Lower lobe of right lung (tissue), 2 donors: ENCODE results near the gene ADAP1. TPM values are rescaled to one million over a fixed set of nuclear protein-coding genes. Genes with fewer than 3 reads are reported as not detected.
A peak's percentile ranks its signal among the peaks of the same experiment; 100 is the strongest.

ENCODE experiments used
- ATAC-seq, 2 donors: fragments of 200-7000 bp; cut with Tn5 transposase; one replicate each; pipeline ENCODE4 v1.9.1; 2020 to 2022; ENCODE audit warnings: mild to moderate bottlenecking in 2 of 2, moderate library complexity in 2 of 2
- DNase-seq: peaks from one replicate; pipeline ENCODE4 v3.0.0-alpha.2; 2020
- H3K27ac ChIP-seq: fragments of 200-600 bp; one replicate; pipeline ENCODE4 v1.8.0; 2022
- H3K27me3 ChIP-seq: fragments of 200-600 bp; one replicate; pipeline ENCODE4 v1.8.0; 2022; ENCODE audit warnings: low read depth
- H3K36me3 ChIP-seq: fragments of 200-600 bp; one replicate; pipeline ENCODE4 v1.8.0; 2022; ENCODE audit warnings: mild to moderate bottlenecking
- H3K4me1 ChIP-seq: fragments of 200-600 bp; one replicate; pipeline ENCODE4 v1.8.0; 2022
- H3K4me3 ChIP-seq: fragments of 200-600 bp; one replicate; pipeline ENCODE4 v1.8.0; 2022; ENCODE audit warnings: mild to moderate bottlenecking
- H3K9me3 ChIP-seq: fragments of 200-600 bp; one replicate; pipeline ENCODE4 v1.8.0; 2022
- intact Hi-C: fragments of 100-400 bp; cut with DNase I; formaldehyde crosslinking; loops from one replicate; pipeline ENCODE4 v1.11.0; 2022
- total RNA-seq: library from RNA; stranded (reverse); fragmentation: NEBNext Ultra II Directional; extraction: Animal tissue kit (Norgen Biotek cat#: 25700); gene quantifications from one replicate; pipeline ENCODE4 v1.2.1, GENCODE V29; 2021
- TF ChIP-seq, protein P1 (sequence below): fragments of 200-600 bp; IDR thresholded peaks from one replicate; pipeline ENCODE4 v1.8.0; 2022; ENCODE audit warnings: antibody characterized with exemption, mild to moderate bottlenecking
- donor health status: DM: no; HTN: yes; CAD: no; lungs with severe emphysema.

Gene ADAP1
- total RNA-seq, 1 donor from 2014 or later: 33.9 TPM

DNA sequence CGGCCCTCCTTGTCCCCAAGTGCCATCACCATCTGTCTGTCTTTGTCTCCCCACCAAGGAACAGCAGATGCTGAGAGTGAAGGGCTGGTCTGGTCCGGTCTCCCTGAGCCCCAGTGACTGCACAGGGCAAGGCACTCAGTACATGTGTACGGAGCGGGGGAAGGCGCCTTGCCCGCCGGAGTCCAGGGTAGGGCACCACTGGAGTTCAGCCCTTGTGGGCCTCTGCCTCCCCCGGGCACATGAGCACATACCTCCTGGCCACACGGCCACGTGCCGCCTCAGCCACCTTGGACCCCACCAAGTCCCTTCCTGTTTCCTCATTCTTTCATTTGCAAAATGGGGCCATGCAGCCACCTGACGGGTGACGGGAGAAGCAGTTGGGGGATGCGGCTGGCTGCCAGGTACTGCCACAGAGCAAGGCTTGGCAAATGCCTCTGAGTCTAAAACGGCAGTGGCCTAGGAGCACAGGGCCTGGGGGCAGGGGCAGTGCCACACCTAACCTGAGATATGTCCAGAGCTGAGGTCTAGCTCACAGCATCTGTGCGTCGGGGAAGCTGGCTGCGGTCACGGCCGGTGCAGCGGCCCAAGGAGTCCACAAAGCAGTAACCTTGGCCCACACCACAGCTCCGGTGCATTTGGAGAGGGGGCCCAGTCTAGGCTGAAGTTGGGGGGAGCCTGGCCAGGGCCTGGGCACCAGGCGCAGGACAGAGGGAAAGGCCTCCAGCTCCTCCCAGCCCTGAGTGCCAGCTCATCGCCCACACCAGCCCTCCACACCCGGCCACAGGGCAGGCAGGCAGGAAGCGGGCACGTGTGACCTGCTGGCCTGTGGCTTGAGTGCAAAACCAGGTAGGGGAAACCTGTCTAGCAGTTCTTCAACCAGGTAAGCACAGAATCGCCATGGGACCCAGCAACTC lies 5.2 kb downstream of the ADAP1 start:
- intact Hi-C loops: no loop called here
- no peak overlapping the region for H3K27ac ChIP-seq
- TF ChIP-seq, protein P1, sequence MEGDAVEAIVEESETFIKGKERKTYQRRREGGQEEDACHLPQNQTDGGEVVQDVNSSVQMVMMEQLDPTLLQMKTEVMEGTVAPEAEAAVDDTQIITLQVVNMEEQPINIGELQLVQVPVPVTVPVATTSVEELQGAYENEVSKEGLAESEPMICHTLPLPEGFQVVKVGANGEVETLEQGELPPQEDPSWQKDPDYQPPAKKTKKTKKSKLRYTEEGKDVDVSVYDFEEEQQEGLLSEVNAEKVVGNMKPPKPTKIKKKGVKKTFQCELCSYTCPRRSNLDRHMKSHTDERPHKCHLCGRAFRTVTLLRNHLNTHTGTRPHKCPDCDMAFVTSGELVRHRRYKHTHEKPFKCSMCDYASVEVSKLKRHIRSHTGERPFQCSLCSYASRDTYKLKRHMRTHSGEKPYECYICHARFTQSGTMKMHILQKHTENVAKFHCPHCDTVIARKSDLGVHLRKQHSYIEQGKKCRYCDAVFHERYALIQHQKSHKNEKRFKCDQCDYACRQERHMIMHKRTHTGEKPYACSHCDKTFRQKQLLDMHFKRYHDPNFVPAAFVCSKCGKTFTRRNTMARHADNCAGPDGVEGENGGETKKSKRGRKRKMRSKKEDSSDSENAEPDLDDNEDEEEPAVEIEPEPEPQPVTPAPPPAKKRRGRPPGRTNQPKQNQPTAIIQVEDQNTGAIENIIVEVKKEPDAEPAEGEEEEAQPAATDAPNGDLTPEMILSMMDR: no peak
- no peaks in the 10 kb centered on the region for H3K36me3 ChIP-seq
- H3K4me3 ChIP-seq: no peak overlapping the region
- H3K9me3 ChIP-seq: no peaks in the 10 kb centered on the region
- H3K27me3 ChIP-seq: peaks cover 17% of the 10 kb centered on the region
- ATAC-seq (no peak), DNase-seq (peak; percentile 47)
- peaks cover 20% of the 10 kb centered on the region for H3K4me1 ChIP-seq

GRCh38 chr7:947391-948210 lies 6.9 kb downstream of the ADAP1 start:
- Histone ChIP-seq H3K4me3 (no peak overlapping the region), H3K9me3 (no peaks in the 10 kb centered on the region), H3K27ac (no peak overlapping the region), H3K27me3 (peaks cover 5% of the 10 kb centered on the region), H3K4me1 (peaks cover 8% of the 10 kb centered on the region), H3K36me3 (no peaks in the 10 kb centered on the region)
- no peak for ATAC-seq
- peak; percentile 36 for DNase-seq
- intact Hi-C loops: no loop called here
- TF ChIP-seq, protein P1: no peak

DNA sequence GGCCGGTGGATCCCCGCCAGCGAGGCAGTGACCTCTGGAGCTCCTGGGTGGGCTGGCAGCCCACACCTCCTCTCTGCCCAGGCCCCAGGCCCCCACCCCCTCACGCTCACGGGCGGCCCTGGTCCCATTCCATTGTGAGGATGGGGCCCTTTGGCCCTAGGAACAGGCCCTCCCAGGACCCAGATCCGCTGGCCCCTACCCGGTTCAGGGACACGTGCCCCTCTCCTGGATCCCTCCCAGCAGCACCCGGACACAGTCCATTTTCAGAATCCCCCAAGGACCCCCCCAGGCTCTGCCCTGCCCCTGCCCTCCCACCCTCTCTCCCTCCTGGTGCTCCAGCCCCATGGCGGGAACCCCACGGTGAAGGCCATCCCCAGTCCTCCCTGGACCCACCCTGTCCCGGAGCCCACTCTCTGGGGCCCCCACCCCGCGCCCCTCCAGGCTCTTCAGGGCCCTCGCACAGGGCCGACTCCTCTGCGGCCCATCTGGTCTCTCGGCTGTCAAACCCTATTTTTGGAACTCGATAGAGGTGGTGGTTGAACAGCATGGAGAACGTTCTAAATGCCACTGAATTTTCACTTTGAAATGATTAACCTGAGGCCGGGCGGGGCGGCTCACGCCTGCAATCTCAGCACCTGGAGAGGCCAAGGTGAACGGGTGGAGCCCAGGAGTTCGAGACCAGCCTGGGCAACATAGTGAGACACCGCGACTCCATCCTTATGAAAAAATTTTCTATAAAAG lies 8.1 kb downstream of the ADAP1 start:
- Histone ChIP-seq H3K27me3 (no peaks in the 10 kb centered on the region), H3K4me3 (peak overlapping the region; percentile 52), H3K36me3 (no peaks in the 10 kb centered on the region), H3K4me1 (peaks cover 7% of the 10 kb centered on the region), H3K9me3 (no peaks in the 10 kb centered on the region), H3K27ac (peak overlapping the region; percentile 88)
- peak; percentile 1 to 22 for ATAC-seq
- peak; percentile 34 for DNase-seq
- intact Hi-C loops: no loop called here
- TF ChIP-seq, protein P1: no peak

- Histone ChIP-seq H3K36me3 (no peaks in the 10 kb centered on the region), H3K9me3 (no peaks in the 10 kb centered on the region), H3K27me3 (no peaks in the 10 kb centered on the region), H3K4me1 (peaks cover 7% of the 10 kb centered on the region), H3K4me3 (peak overlapping the region; percentile 52), H3K27ac (peak overlapping the region; percentile 88)
- DNase-seq (peak; percentile 93), ATAC-seq (peak; percentile 97 to 98)
- TF ChIP-seq, protein P1: no peak
- intact Hi-C loops: no loop called here
Observed at GRCh38 chr7:945556-946255, 8.8 kb downstream of the ADAP1 start.
